K562 (cell line): Measurements from ENCODE around the gene JPH4. TPM values are rescaled to one million over a fixed set of nuclear protein-coding genes. Genes with fewer than 3 reads are reported as not detected.

Experiments used
- ATAC-seq: fragments of 200-7000 bp; cut with Tn5 transposase; 3 replicates; pipeline ENCODE4 v1.9.1; 2020; ENCODE audit warnings: moderate library complexity
- BruUV-seq: library from RNA; stranded (reverse); fragments of 400-500 nt; replicated peaks from 2 replicates; lab custom pipeline; 2021; lab: Mats Ljungman, UMichigan
- CTCF ChIA-PET: fragments of 300-600 bp; formaldehyde crosslinking; extraction: SDS; loops from one replicate; lab custom pipeline; 2021; ENCODE audit warnings: low intra/inter-chr PET ratio; lab: Yijun Ruan, JAX
- POLR2A ChIA-PET: fragments of 300-600, 350-650 bp; sonication (Branson Sonifier 250); formaldehyde crosslinking; extraction: SDS; loops from one replicate; lab custom pipeline; 2021; ENCODE audit warnings: antibody characterized with exemption, inconsistent platforms; lab: Yijun Ruan, JAX
- DNase-seq, 4 experiments: peaks; one replicate each; pipeline versions ENCODE4 v3.0.0 to v3.0.0-alpha.2; 2011 to 2018; ENCODE audit warnings: low spot score in 3 of 4, mixed read lengths in 3 of 4; ENCODE audit errors: extremely low read depth in 1 of 4
- FAIRE-seq: peaks from 2 replicates; lab custom pipeline; 2011; peaks lifted over from hg19 to GRCh38; lab: Jason Lieb, UNC
- H2AFZ ChIP-seq: 2 replicates; pipeline ENCODE4 v1.6.0; 2011; ENCODE audit warnings: low read depth, low read length, control low read depth, inconsistent platforms
- H3K27ac ChIP-seq: fragments of 200-600 bp; 3 replicates; pipeline ENCODE4 v1.8.0; 2011; ENCODE audit warnings: low read depth, mild to moderate bottlenecking, control low read depth, inconsistent platforms, low read length, moderate library complexity, mixed read lengths; ENCODE audit errors: extremely low read depth
- H3K27me3 ChIP-seq, 2 experiments: fragments of 300-600 bp in 1 of 2; 2 replicates in 1 of 2; 3 replicates in 1 of 2; pipeline versions ENCODE4 v1.6.0 to v1.8.0; 2011; ENCODE audit warnings: inconsistent platforms in 2 of 2, low read length in 2 of 2, mild to moderate bottlenecking in 1 of 2, mixed read lengths in 1 of 2, moderate library complexity in 1 of 2; ENCODE audit not compliant: control insufficient read depth in 2 of 2, insufficient read depth in 2 of 2
- H3K36me3 ChIP-seq: fragments of 300-600 bp; 3 replicates; pipeline ENCODE4 v1.8.0; 2011; ENCODE audit warnings: mild to moderate bottlenecking, low read length, inconsistent platforms; ENCODE audit not compliant: control insufficient read depth, insufficient read depth
- H3K4me1 ChIP-seq, 2 experiments: fragments of 200-600 bp in 1 of 2; replicated peaks in 1 of 2; 2 replicates in 1 of 2; 3 replicates in 1 of 2; pipeline versions ENCODE4 v1.5.1 to v1.8.0; 2011; ENCODE audit warnings: inconsistent platforms in 2 of 2, low read length in 2 of 2, mild to moderate bottlenecking in 1 of 2, mixed read lengths in 1 of 2, moderate library complexity in 1 of 2; ENCODE audit not compliant: control insufficient read depth in 2 of 2, insufficient read depth in 2 of 2
- H3K4me2 ChIP-seq: 2 replicates; pipeline ENCODE4 v1.6.1; 2011; ENCODE audit warnings: low read length, control low read depth, inconsistent platforms, mixed read lengths; ENCODE audit not compliant: insufficient read depth
- H3K4me3 ChIP-seq: fragments of 200-600 bp; sonication (generic), shearing (Covaris generic); 2 replicates; pipeline ENCODE4 v1.5.1; 2016; ENCODE audit warnings: control low read depth, inconsistent platforms
- H3K79me2 ChIP-seq: fragments of 200-600 bp; 3 replicates; pipeline ENCODE4 v1.8.0; 2011; ENCODE audit warnings: low read length, inconsistent platforms; ENCODE audit not compliant: control insufficient read depth, insufficient read depth
- H3K9ac ChIP-seq, 2 experiments: 2 replicates each; pipeline versions ENCODE4 v1.6.0 to v1.6.1; 2011; ENCODE audit warnings: low read depth in 2 of 2, low read length in 2 of 2, control low read depth in 1 of 2, inconsistent platforms in 1 of 2, mild to moderate bottlenecking in 1 of 2, mixed read lengths in 1 of 2; ENCODE audit not compliant: insufficient read depth in 1 of 2
- H3K9me1 ChIP-seq: one replicate; pipeline ENCODE4 v1.6.0; 2011; ENCODE audit warnings: inconsistent platforms, mild to moderate bottlenecking, low read length, moderate library complexity; ENCODE audit not compliant: control insufficient read depth, insufficient read depth
- H3K9me3 ChIP-seq: replicated peaks from 2 replicates; pipeline ENCODE4 v1.5.1; 2011; ENCODE audit warnings: low read depth, low read length, inconsistent platforms; ENCODE audit not compliant: control insufficient read depth, insufficient read depth
- H4K20me1 ChIP-seq: replicated peaks from 2 replicates; pipeline ENCODE4 v1.6.1; 2011; ENCODE audit warnings: low read length, inconsistent platforms, mixed read lengths; ENCODE audit not compliant: control insufficient read depth, insufficient read depth
- DIDO1 ChIP-seq: fragments of 450-650 bp; IDR thresholded peaks from 2 replicates; pipeline ENCODE4 v1.6.1; 2016; ENCODE audit warnings: low read depth, missing biosample characterization, missing genetic modification characterization
- HEY1 ChIP-seq: fragments of 250-450 bp; sonication (Bioruptor Pico); IDR thresholded peaks from 2 replicates; pipeline ENCODE4 v1.5.0; 2020; ENCODE audit warnings: mild to moderate bottlenecking, moderate library complexity, borderline replicate concordance
- JUN ChIP-seq, 2 experiments: sonication (generic) in 1 of 2; formaldehyde crosslinking in 1 of 2; IDR thresholded peaks; 2 replicates each; pipeline versions ENCODE4 v1.6.1 to v1.8.0; 2012 to 2022; ENCODE audit warnings: borderline replicate concordance in 2 of 2, mild to moderate bottlenecking in 2 of 2, improper control_type of control experiment in 1 of 2, low read depth in 1 of 2, low read length in 1 of 2, missing genetic modification reagents in 1 of 2
- KLF6 ChIP-seq: fragments of 250-450 bp; sonication (Bioruptor Pico); IDR thresholded peaks from 2 replicates; pipeline ENCODE4 v1.4.0; 2020; ENCODE audit warnings: mild to moderate bottlenecking, moderate library complexity, borderline replicate concordance
- TFE3 ChIP-seq: fragments of 450-650 bp; formaldehyde crosslinking; IDR thresholded peaks from 2 replicates; pipeline ENCODE4 v1.4.0; 2020; ENCODE audit warnings: mild to moderate bottlenecking, mixed read lengths
- ZNF586 ChIP-seq: fragments of 450-650 bp; formaldehyde crosslinking; conservative IDR thresholded peaks from 2 replicates; pipeline ENCODE4 v1.4.0; 2020; ENCODE audit warnings: mild to moderate bottlenecking, moderate library complexity
- ZNF780A ChIP-seq: fragments of 250-450 bp; sonication (Bioruptor Pico); IDR thresholded peaks from 2 replicates; pipeline ENCODE4 v1.5.0; 2021; ENCODE audit warnings: mild to moderate bottlenecking
- WGBS: fragments of 100-300 bp; shearing (Covaris generic); methylation state at CpG from one replicate; pipeline ENCODE4 v1.1.6; 2016; ENCODE audit warnings: low coverage, mixed read lengths; ENCODE audit not compliant: insufficient coverage; ENCODE audit errors: missing lambda C conversion rate; 5-methylcytosine and 5-hydroxymethylcytosine counted together
- in situ Hi-C: fragments of 300-500 bp; cut with MboI; formaldehyde crosslinking; loops from 4 replicates; pipeline ENCODE4 v1.15.0; 2018; ENCODE audit warnings: inconsistent platforms, mixed read lengths
- intact Hi-C: fragments of 100-400 bp; cut with micrococcal nuclease; formaldehyde crosslinking; loops from 2 replicates; pipeline ENCODE4 v1.14.2; 2022
- polyA plus RNA-seq, 8 experiments: library from polyadenylated mRNA; depleted of rRNA in 4 of 8; stranded (reverse) in 5 of 8; unstranded in 3 of 8; fragments of >200 nt; fragmentation: Nextera tagmentation in 2 of 8; fragmentation: Illumina TruSeq in 1 of 8; extraction: Ambion mirVana in 2 of 8; extraction: Trizol in 1 of 8; gene quantifications; 2 replicates each; pipeline versions ENCODE4 v1.2.1 to v1.2.3, GENCODE V29; 2011 to 2014; ENCODE audit warnings: inconsistent platforms in 1 of 8, missing spikeins in 1 of 8
- total RNA-seq, 7 experiments: library from RNA; depleted of rRNA in 6 of 7; stranded (reverse); fragments of >200 nt in 6 of 7; fragmentation: Illumina TruSeq in 2 of 7; extraction: Trizol in 2 of 7; gene quantifications; 2 replicates each; pipeline versions ENCODE4 v1.2.1 to v1.2.3, GENCODE V29; 2011 to 2021; ENCODE audit warnings: low replicate concordance in 1 of 7
- TF ChIP-seq, protein P1 (sequence below): fragments of 250-450 bp; sonication (Bioruptor Pico); IDR thresholded peaks from 2 replicates; pipeline ENCODE4 v1.5.0; 2021; ENCODE audit warnings: mild to moderate bottlenecking, moderate library complexity

JPH4 gene
- total and polyA plus RNA-seq, 9 of the 15 experiments (the other 6 are each of a cell fraction or from before 2014, with no cell fraction given) = 0.04 to 0.13 (median 0.06) TPM; not detected in 5

GRCh38 chr14:23523229-23524016 is 55.2 kb downstream of the JPH4 start:
- intact Hi-C loops = no loop called here
- BruUV-seq = no TSS peak
- TF ChIP-seq KLF6 (CRISPR knock-in tag) = no peak
- TF ChIP-seq ZNF586 (CRISPR knock-in tag) = no peak
- TF ChIP-seq TFE3 (CRISPR knock-in tag) = no peak
- TF ChIP-seq ZNF780A (CRISPR knock-in tag) = no peak
- TF ChIP-seq JUN (IDR thresholded peaks at IDR 0.05; ENCODE audit: borderline replicate concordance, low read depth, low read length) = no peak
- TF ChIP-seq JUN (CRISPR knock-in tag; IDR thresholded peaks at IDR 0.05; ENCODE audit: borderline replicate concordance) = no peak
- TF ChIP-seq, protein P1, sequence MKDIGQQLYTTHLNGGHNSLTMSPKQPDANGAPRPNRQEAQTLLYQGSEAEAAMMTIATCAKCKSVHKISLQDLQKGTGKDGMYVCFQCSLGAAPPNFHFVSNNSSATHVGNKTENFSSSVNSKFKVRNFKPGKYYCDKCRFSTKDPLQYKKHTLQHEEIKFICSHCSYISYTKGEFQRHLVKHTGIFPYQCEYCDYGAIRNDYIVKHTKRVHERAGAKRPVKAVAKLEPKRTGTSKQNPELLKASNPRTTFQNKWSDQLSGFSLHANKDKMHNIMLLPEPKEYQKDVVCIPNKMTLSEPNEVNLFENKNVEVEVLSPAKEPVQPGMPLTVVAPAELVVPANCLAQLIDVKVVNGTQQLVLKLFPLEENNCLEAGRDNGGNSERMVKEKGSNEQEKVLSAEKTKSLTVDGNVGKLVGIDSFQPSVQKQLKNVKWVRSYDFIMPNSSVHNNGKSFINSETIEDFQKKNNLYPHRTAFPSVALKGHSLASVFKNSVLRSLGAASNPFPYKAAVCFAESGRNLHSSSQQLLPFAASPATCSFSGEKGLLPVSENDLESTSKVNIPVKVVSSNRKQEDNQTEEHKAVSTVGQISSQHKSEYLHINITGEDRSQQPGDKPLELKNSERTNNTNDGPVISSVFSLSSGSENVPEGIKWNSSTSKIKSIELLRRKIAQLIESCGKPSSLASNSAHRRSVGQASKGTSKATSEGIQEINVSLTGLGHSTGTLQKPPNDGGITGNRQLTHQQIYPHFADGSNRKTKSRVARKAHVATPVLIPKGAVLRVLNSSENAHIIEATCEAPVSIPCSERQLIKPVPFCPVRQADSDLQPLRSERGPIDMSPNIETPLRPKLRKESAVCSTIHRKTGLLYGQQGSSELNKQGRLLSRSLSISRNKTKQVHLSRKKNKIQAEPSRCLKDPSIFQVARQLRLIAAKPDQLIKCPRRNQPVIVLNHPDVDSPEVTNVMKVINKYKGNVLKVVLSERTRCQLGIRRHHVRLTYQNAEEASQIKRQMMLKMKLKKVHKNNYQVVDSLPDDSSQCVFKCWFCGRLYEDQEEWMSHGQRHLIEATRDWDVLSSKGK = no peak
- no peak for TF ChIP-seq DIDO1 (tag)
- TF ChIP-seq HEY1 = no peak

More at GRCh38 chr14:23523229-23524016, 55.2 kb downstream of the JPH4 start:
- Histone ChIP-seq H4K20me1 (no peaks in the 10 kb centered on the region; the same call in 1 of the 2 replicates), H3K4me3 (no peak overlapping the region), H3K4me2 (no peak overlapping the region), H3K36me3 (no peaks in the 10 kb centered on the region), H3K27ac (no peak overlapping the region), H3K9me3 (no peaks in the 10 kb centered on the region), H3K4me1 (peaks cover 0 to 6% of the 10 kb centered on the region in 2 experiments; a peak in 2 of 5 replicates), H3K79me2 (no peaks in the 10 kb centered on the region), H2AFZ (no peak overlapping the region), H3K9ac (no peak overlapping the region), H3K9me1 (no peaks in the 10 kb centered on the region), H3K27me3 (peaks cover 2 to 54% of the 10 kb centered on the region in 2 experiments; a peak in 3 of 5 replicates)
- ChIA-PET POLR2A (interaction anchor here (0.6 kb wide), 1 partner anchor 31 kb away, joined by 4 read pairs; no protein-coding TSS in a partner anchor), CTCF (no interaction called here)
- ATAC-seq (no peak), DNase-seq (no peak), FAIRE-seq (no peak)
- 8% methylated on average over 14 of the region's 16 CpGs for WGBS
- in situ Hi-C loops = no loop called here
